ENCODE measurements around the gene MSI1.

MSI1 gene

GRCh38 chr12:120317224-120318105 lies 51.5 kb downstream of the MSI1 start:
- DNase-seq = peak; percentile 100

DNA sequence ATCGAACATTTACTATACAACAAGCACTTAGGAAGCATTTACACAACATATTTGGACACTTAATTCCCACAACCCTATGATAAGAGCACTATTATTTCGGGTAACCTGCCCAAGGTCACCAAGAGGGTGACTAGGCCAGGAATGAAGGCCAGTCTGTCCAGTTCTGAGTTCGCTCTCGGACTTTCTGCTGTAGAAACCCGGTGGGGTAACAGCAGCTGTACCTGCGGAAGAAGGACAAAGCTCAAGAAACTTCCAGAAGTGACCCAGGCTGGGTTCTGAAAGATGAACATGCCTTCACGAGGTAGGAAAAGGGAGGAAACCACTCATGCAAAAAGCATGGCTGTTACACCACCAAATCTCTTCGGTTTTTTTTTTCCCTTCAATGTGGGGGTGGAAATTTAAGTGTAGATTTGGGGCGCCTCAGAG lies 52.2 kb downstream of the MSI1 start:
- DNase-seq = no peak

- no peak for DNase-seq
Observed at GRCh38 chr12:120314220-120314619, 54.7 kb downstream of the MSI1 start.

- DNase-seq = peak; percentile 93
Observed at GRCh38 chr12:120301962-120302815, 66.8 kb downstream of the MSI1 start, which contains the start of gene SIRT4. Gene SIRT4 (plus strand): TSS chr12:120302321. CDS start chr12:120303562, 1,241 bp downstream.

GRCh38 chr12:120292661-120293531 lies 76.1 kb downstream of the MSI1 start, which contains the start of gene RNU4-1:
Gene RNU4-1 (minus strand): TSS chr12:120293237.
- DNase-seq = peak; percentile 86

- peak; percentile 53 for DNase-seq
Observed at GRCh38 chr12:120292411-120292660, 76.6 kb downstream of the MSI1 start.
